ENCODE measurements around the gene DUSP2. TPM values are rescaled to one million over a fixed set of nuclear protein-coding genes. Genes with fewer than 3 reads are reported as not detected.

DUSP2 gene
- total RNA-seq, 2 experiments from 2014 or later: 311 to 313 TPM

DNA sequence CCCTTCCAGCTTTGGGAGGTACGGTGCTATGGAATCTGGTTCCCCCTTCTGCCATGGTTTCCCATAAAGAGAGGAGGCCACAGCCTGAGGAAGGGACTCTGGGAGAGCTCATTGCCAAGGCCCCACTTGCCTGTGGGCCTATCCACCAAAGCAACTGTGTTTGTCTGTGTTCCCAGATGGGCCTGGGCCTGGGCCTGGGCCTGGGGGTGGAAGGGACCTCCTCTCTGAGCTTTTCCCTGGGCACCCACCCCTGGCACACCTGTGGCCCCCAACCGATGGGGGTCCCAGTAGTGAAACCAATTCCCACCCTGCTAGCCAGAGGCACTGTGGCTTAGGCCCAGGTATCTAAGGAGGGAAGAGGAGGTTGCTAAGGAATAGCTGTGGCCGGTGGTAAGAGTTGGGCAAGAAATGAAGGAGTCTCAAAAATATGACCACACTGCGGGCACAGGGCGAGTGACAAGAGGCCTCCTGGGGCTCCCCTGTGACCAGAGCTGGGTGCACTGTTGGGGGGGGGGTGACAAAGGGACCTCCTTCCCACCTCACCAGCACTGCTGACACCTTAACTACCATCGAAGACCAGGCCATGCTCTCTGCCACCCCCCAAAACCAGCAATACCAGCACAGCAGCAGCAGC is 4.9 kb upstream of the DUSP2 start:
- Mint-ChIP-seq H3K4me3 (no peak overlapping the region), H3K36me3 (ENCODE audit: low read depth) (no peaks in the 10 kb centered on the region), H3K9me3 (no peaks in the 10 kb centered on the region), H3K27me3 (no peaks in the 10 kb centered on the region), H3K27ac (peak overlapping the region; percentile 30), H3K4me1 (ENCODE audit: low read depth) (peaks cover 82% of the 10 kb centered on the region)
- ChIA-PET POLR2A (interaction anchor here (1.0 to 22.2 kb wide), 6 partner anchors 8 to 159 kb away, joined by 3 to 690 read pairs (median 10); partner anchors contain the start of genes ANKRD36C, ASTL, DUSP2 and STARD7), CTCF (interaction anchor here (0.6 to 3.9 kb wide), 4 partner anchors 8 to 24 kb away, joined by 3 to 24 read pairs (median 4); no protein-coding TSS in a partner anchor)
- DNase-seq: no peak
- intact Hi-C loops (cut with micrococcal nuclease): no loop called here
- no peak for ATAC-seq
- TF ChIP-seq, protein P1, sequence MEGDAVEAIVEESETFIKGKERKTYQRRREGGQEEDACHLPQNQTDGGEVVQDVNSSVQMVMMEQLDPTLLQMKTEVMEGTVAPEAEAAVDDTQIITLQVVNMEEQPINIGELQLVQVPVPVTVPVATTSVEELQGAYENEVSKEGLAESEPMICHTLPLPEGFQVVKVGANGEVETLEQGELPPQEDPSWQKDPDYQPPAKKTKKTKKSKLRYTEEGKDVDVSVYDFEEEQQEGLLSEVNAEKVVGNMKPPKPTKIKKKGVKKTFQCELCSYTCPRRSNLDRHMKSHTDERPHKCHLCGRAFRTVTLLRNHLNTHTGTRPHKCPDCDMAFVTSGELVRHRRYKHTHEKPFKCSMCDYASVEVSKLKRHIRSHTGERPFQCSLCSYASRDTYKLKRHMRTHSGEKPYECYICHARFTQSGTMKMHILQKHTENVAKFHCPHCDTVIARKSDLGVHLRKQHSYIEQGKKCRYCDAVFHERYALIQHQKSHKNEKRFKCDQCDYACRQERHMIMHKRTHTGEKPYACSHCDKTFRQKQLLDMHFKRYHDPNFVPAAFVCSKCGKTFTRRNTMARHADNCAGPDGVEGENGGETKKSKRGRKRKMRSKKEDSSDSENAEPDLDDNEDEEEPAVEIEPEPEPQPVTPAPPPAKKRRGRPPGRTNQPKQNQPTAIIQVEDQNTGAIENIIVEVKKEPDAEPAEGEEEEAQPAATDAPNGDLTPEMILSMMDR (IDR thresholded peaks at IDR 0.05): no peak

DNA sequence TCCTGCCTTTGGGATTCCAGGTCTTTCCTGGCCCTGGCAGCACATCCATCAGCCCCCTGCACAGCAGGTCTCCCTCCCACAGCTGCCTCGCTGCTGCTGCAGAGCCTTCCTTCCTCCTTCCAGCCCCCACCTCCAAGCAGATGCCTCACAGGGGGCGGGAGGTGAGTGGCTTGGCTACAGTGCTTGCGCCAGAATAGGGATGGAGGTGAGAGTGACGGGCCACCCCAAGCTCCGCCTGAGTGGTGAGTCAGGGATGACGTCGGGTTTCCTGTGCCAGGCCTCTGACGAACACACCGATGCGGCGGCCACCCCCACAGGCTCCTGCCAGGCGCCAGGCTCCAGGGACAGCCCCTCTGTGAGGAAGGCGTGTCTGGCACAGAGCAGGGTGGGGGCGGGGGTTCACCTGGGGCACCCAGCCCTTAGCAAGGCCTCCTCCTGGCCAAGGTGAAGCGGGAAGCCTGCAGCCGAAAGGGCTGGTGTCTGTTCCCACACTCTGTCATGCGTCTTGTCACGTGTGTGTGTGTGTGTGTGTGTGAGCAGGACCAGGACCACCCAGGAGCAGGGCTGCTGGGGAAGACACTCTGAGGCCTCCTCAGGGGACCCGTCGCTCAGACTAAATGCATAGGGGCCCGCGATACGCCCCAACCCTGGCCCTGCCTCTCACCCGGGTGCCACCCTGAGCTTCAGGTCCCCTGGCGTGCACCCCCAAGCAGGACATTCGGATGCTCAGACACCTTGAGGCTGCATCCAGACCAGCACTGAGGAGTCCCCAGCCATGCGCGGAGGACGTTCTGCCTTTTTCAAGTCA is 3.4 kb upstream of the DUSP2 start:
- intact Hi-C loops (cut with micrococcal nuclease): loop anchor here (10.0 kb wide), 2 partner anchors 176 to 386 kb away; partner anchors contain the start of genes ARID5A and ITPRIPL1
- DNase-seq: peak; percentile 100
- TF ChIP-seq, protein P1 (IDR thresholded peaks at IDR 0.05): no peak
- peak overlapping the region; percentile 98 for H3K4me3 Mint-ChIP-seq
- peaks cover 67% of the 10 kb centered on the region for H3K4me1 Mint-ChIP-seq (ENCODE audit: low read depth)
- peak; percentile 64 for ATAC-seq
- no peaks in the 10 kb centered on the region for H3K9me3 Mint-ChIP-seq
- peaks cover 11% of the 10 kb centered on the region for H3K36me3 Mint-ChIP-seq (ENCODE audit: low read depth)
- peak overlapping the region; percentile 98 for H3K27ac Mint-ChIP-seq
- CTCF ChIA-PET: interaction anchor here (0.6 to 14.1 kb wide), 7 partner anchors 9 to 126 kb away, joined by 3 to 540 read pairs (median 4); no protein-coding TSS in a partner anchor
- H3K27me3 Mint-ChIP-seq: no peaks in the 10 kb centered on the region
- POLR2A ChIA-PET: interaction anchor here (14.8 kb wide), 1 partner anchor 12 kb away, joined by 690 read pairs; no protein-coding TSS in a partner anchor

DNA sequence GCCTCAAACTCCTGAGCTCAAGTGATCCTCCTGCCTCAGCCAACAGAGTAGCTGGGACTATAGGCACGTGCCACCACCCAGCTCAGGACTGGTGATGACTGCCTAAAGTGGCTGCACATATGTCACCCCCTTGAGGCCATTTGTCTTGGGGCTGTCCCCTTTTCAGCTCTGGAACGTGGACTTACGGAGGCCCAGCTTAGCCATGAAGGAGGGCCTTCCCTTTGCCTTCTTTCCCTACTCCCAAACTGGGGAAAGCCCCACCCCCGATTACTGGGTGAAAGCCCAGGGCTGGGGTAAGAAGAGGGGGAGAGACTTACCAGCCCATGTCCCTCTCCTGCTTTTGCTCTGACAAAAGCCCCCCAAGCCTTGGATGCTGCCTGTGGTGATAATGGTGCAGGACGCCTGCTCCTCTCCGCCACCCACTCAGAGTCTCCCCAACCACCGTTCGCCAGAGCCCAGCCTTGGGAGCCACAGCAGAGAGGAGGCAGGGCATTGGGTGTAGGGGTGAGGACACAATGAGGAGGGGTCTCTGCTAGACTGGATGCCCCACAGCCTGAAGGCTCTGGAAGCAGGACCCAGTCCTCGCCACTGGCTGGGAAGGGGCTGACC is 2.5 kb upstream of the DUSP2 start:
- Mint-ChIP-seq H3K36me3 (ENCODE audit: low read depth) (peaks cover 20% of the 10 kb centered on the region), H3K9me3 (no peaks in the 10 kb centered on the region), H3K4me3 (peak overlapping the region; percentile 98), H3K4me1 (ENCODE audit: low read depth) (peaks cover 59% of the 10 kb centered on the region), H3K27me3 (no peaks in the 10 kb centered on the region), H3K27ac (peak overlapping the region; percentile 98)
- ATAC-seq (no peak), DNase-seq (peak; percentile 68)
- ChIA-PET CTCF (interaction anchor here (0.9 to 14.1 kb wide), 7 partner anchors 8 to 27 kb away, joined by 3 to 540 read pairs (median 4); no protein-coding TSS in a partner anchor), POLR2A (interaction anchor here (0.7 to 14.8 kb wide), 4 partner anchors 9 to 361 kb away, joined by 3 to 690 read pairs (median 6); partner anchors contain the start of gene ASTL)
- TF ChIP-seq, protein P1 (IDR thresholded peaks at IDR 0.05): no peak
- intact Hi-C loops (cut with micrococcal nuclease): loop anchor here (2.0 to 10.0 kb wide), 3 partner anchors 17 to 387 kb away; partner anchors contain the start of genes ARID5A and ITPRIPL1

DNA sequence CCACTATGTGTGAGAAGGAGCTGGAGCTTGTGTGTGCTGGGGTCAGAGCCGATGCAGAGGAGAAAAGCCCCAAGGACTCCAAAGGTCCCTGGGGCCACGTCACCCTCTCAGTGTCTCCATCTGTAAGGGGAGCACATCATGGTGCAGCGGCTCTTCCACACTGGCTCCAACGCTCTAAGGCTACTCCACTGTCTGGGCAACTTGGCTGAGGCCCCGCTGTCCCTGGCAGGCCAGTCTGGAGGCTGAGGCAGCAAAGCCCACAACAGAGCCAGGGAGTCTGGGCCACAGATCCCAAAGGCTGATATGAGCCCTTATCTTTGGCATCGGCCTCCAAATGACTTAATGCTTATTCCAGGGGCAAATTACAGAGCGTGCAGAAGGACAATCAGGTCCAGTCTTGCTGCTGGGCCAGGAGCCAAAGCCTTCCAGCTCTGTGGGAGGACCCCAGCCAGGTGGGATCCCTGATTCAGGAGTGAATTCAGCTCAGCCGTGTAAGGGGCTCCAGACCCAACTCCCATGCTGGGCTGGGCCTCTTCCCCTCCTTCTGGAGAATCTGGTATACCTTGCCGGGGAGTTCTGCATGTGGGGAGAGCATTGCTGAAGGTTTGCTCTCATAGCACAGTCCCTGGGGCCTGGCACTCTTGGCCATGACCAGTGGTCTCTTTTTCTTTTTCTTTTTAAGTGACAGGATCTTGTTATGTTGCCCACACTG is 1.8 kb upstream of the DUSP2 start:
- TF ChIP-seq, protein P1 (IDR thresholded peaks at IDR 0.05): no peak
- CTCF ChIA-PET: interaction anchor here (0.9 to 14.1 kb wide), 8 partner anchors 8 to 120 kb away, joined by 3 to 540 read pairs (median 4); no protein-coding TSS in a partner anchor
- Mint-ChIP-seq H3K4me3 (peak overlapping the region; percentile 98), H3K27ac (peak overlapping the region; percentile 98), H3K36me3 (ENCODE audit: low read depth) (peaks cover 27% of the 10 kb centered on the region), H3K27me3 (no peaks in the 10 kb centered on the region), H3K4me1 (ENCODE audit: low read depth) (peaks cover 60% of the 10 kb centered on the region), H3K9me3 (no peaks in the 10 kb centered on the region)
- no peak for ATAC-seq
- POLR2A ChIA-PET: interaction anchor here (0.7 to 14.8 kb wide), 7 partner anchors 8 to 362 kb away, joined by 3 to 690 read pairs (median 9); partner anchors contain the start of gene ASTL
- DNase-seq: no peak
- intact Hi-C loops (cut with micrococcal nuclease): loop anchor here (2.0 to 10.0 kb wide), 3 partner anchors 18 to 388 kb away; partner anchors contain the start of genes ARID5A and ITPRIPL1

Data from activated CD8-positive, alpha-beta T cell treated with anti-CD3 and anti-CD28 coated beads for 36 hours (primary cell).